Keratinocyte (primary cell): Measurements from ENCODE around the gene ASL. TPM values are rescaled to one million over a fixed set of nuclear protein-coding genes. Genes with fewer than 3 reads are reported as not detected.
"Not testable (repeated sequence)": the region's sequence is repeated elsewhere in the genome, so short reads cannot be mapped to it uniquely, and the experiment has no call there.

Source experiments
- DNase-seq: peaks from one replicate; pipeline ENCODE4 v3.0.0-alpha.2; 2011; ENCODE audit warnings: low read depth, missing footprints, low spot score
- FAIRE-seq: peaks from 2 replicates; lab custom pipeline; 2011; peaks lifted over from hg19 to GRCh38; lab: Jason Lieb, UNC
- H2AFZ ChIP-seq: 2 replicates; pipeline ENCODE4 v1.6.0; 2012; ENCODE audit warnings: low read length, control low read depth, inconsistent platforms; ENCODE audit not compliant: control insufficient read depth
- H3K27ac ChIP-seq: 2 replicates; pipeline ENCODE4 v1.5.1; 2011; ENCODE audit warnings: low read length; ENCODE audit not compliant: control insufficient read depth, insufficient read depth
- H3K27me3 ChIP-seq: 3 replicates; pipeline ENCODE4 v1.6.0; 2011; ENCODE audit warnings: low read length; ENCODE audit not compliant: control insufficient read depth, insufficient read depth; ENCODE audit errors: extremely low read depth
- H3K36me3 ChIP-seq, 2 experiments: 2 replicates in 1 of 2; 3 replicates in 1 of 2; pipeline ENCODE4 v1.5.1; 2011; ENCODE audit warnings: low read length in 2 of 2, mild to moderate bottlenecking in 1 of 2; ENCODE audit not compliant: control insufficient read depth in 2 of 2, insufficient read depth in 2 of 2; ENCODE audit errors: extremely low read depth in 1 of 2
- H3K4me1 ChIP-seq: 3 replicates; pipeline ENCODE4 v1.5.1; 2011; ENCODE audit warnings: low read length; ENCODE audit not compliant: control insufficient read depth, insufficient read depth; ENCODE audit errors: extremely low read depth
- H3K4me2 ChIP-seq: 3 replicates; pipeline ENCODE4 v1.6.0; 2011; ENCODE audit warnings: low read depth, low read length; ENCODE audit not compliant: control insufficient read depth, insufficient read depth; ENCODE audit errors: extremely low read depth
- H3K4me3 ChIP-seq, 3 experiments: fragments of 200-600 bp in 1 of 3; sonication (generic) in 1 of 3; 2 replicates in 2 of 3; 3 replicates in 1 of 3; pipeline ENCODE4 v1.5.1; 2011 to 2016; ENCODE audit warnings: low read length in 3 of 3, mild to moderate bottlenecking in 3 of 3, control low read depth in 2 of 3, inconsistent platforms in 1 of 3, low read depth in 1 of 3, mixed read lengths in 1 of 3, mixed run types in 1 of 3, moderate library complexity in 1 of 3; ENCODE audit not compliant: control insufficient read depth in 2 of 3, insufficient read depth in 2 of 3; ENCODE audit errors: extremely low read depth in 1 of 3
- H3K79me2 ChIP-seq: 2 replicates; pipeline ENCODE4 v1.6.0; 2012; ENCODE audit warnings: low read length; ENCODE audit not compliant: control insufficient read depth, insufficient read depth
- H3K9ac ChIP-seq: 3 replicates; pipeline ENCODE4 v1.6.0; 2011; ENCODE audit warnings: low read length; ENCODE audit not compliant: control insufficient read depth, insufficient read depth; ENCODE audit errors: extremely low read depth
- H3K9me1 ChIP-seq: 3 replicates; pipeline ENCODE4 v1.6.0; 2011; ENCODE audit warnings: low read length; ENCODE audit not compliant: control insufficient read depth, insufficient read depth; ENCODE audit errors: extremely low read depth
- H3K9me3 ChIP-seq: 2 replicates; pipeline ENCODE4 v1.5.1; 2012; ENCODE audit warnings: low read depth, low read length; ENCODE audit not compliant: control insufficient read depth
- H4K20me1 ChIP-seq: 3 replicates; pipeline ENCODE4 v1.6.0; 2011; ENCODE audit warnings: low read length; ENCODE audit not compliant: control insufficient read depth, insufficient read depth; ENCODE audit errors: extremely low read depth
- CTCF ChIP-seq, 3 experiments: IDR thresholded peaks in 1 of 3; conservative IDR thresholded peaks in 1 of 3; optimal IDR thresholded peaks in 1 of 3; 2 replicates in 2 of 3; 3 replicates in 1 of 3; pipeline versions ENCODE3 to v1.5.1; 2011; ENCODE audit warnings: low read length in 3 of 3, mild to moderate bottlenecking in 3 of 3, moderate library complexity in 2 of 3, control low read depth in 1 of 3, inconsistent platforms in 1 of 3; ENCODE audit not compliant: insufficient read depth in 2 of 3; ENCODE audit errors: extremely low read depth in 1 of 3
- EZH2 ChIP-seq: IDR thresholded peaks from one replicate; pipeline ENCODE4 v1.6.1; 2012; ENCODE audit warnings: inconsistent platforms, mild to moderate bottlenecking, low read length, moderate library complexity
- dilution Hi-C: fragments of 300-500 bp; cut with MboI; formaldehyde crosslinking; loops from one replicate; pipeline ENCODE4 v1.7.0; 2020; ENCODE audit warnings: low sequenced_read_pairs; ENCODE audit not compliant: extremely low pct_ligation_motif_present
- polyA plus RNA-seq, 5 experiments: library from polyadenylated mRNA; depleted of rRNA in 3 of 5; stranded (reverse) in 3 of 5; stranded (forward) in 1 of 5; unstranded in 1 of 5; fragments of >200 nt; gene quantifications; 1 replicate in 1 of 5; 2 replicates in 3 of 5; 3 replicates in 1 of 5; pipeline versions ENCODE4 v1.2.1 to v1.2.3, GENCODE V29; 2011 to 2012; ENCODE audit warnings: missing spikeins in 2 of 5, low read depth in 1 of 5, low replicate concordance in 1 of 5

Gene ASL
- polyA plus RNA-seq, 1 donor (not counting 4 experiments of a cell fraction or from before 2014, with no cell fraction given), result 24.4 TPM

- H2AFZ ChIP-seq, H3K36me3 ChIP-seq, H4K20me1 ChIP-seq, H3K79me2 ChIP-seq, H3K4me3 ChIP-seq, FAIRE-seq, H3K9me3 ChIP-seq, H3K9me1 ChIP-seq, DNase-seq, H3K9ac ChIP-seq, dilution Hi-C loops, H3K27me3 ChIP-seq, H3K4me2 ChIP-seq: not testable (repeated sequence)
- H3K27ac ChIP-seq, result peak overlapping the region; percentile 49
- peaks cover 12% of the 10 kb centered on the region for H3K4me1 ChIP-seq
These were observed 28.4 kb downstream of the ASL start for GRCh38 chr7:66103994-66104393.

- Histone ChIP-seq H3K9me1 (no peaks in the 10 kb centered on the region), H3K9ac (no peak overlapping the region), H3K4me1 (peaks cover 8% of the 10 kb centered on the region)
These were observed 29.7 kb downstream of the ASL start for GRCh38 chr7:66105263-66105748.

GRCh38 chr7:66108410-66108809 is 32.8 kb downstream of the ASL start:
- H3K9me1 ChIP-seq, H4K20me1 ChIP-seq, dilution Hi-C loops, H3K9ac ChIP-seq, DNase-seq, H2AFZ ChIP-seq, H3K79me2 ChIP-seq, FAIRE-seq, H3K4me3 ChIP-seq, H3K4me2 ChIP-seq, H3K36me3 ChIP-seq, H3K9me3 ChIP-seq, H3K27me3 ChIP-seq, H3K27ac ChIP-seq: not testable (repeated sequence)
- peaks cover 11% of the 10 kb centered on the region for H3K4me1 ChIP-seq

More at GRCh38 chr7:66105263-66105748, 29.7 kb downstream of the ASL start:
- H3K4me2 ChIP-seq, result no peak overlapping the region
- no peaks in the 10 kb centered on the region for H4K20me1 ChIP-seq
- H3K4me3 ChIP-seq, result no peak overlapping the region
- no peaks in the 10 kb centered on the region for H3K9me3 ChIP-seq
- no peak for DNase-seq
- TF ChIP-seq EZH2 (no peak), CTCF (optimal IDR thresholded peaks at IDR 0.05 in 1 of 3, IDR thresholded peaks at IDR 0.05 in 1 of 3, conservative IDR thresholded peaks at IDR 0.05 in 1 of 3; ENCODE audit: extremely low read depth in 1 of 3, insufficient read depth in 2 of 3, low read length in 3 of 3) (no peak)
- H3K36me3 ChIP-seq, result no peaks in the 10 kb centered on the region
- H2AFZ ChIP-seq, result no peak overlapping the region
- no peak for FAIRE-seq
- no peak overlapping the region for H3K27ac ChIP-seq
- H3K27me3 ChIP-seq, result no peaks in the 10 kb centered on the region
- no peaks in the 10 kb centered on the region for H3K79me2 ChIP-seq
- dilution Hi-C loops, result no loop called here
